Natural killer cell (primary cell): ENCODE data around the gene CACNB2. TPM values are rescaled to one million over a fixed set of nuclear protein-coding genes. Genes with fewer than 3 reads are reported as not detected.

ENCODE experiments used
- ATAC-seq, 3 donors: fragments of 150-1000 bp in 2 of 3; fragments of 200-7000 bp in 1 of 3; cut with Tn5 transposase; 1 replicate in 1 of 3; 2 replicates in 2 of 3; pipeline ENCODE4 v1.10.0; 2021; ENCODE audit warnings: mild to moderate bottlenecking in 2 of 3, moderate library complexity in 2 of 3
- DNase-seq, 2 donors: peaks; one replicate each; pipeline versions ENCODE4 v3.0.0 to v3.0.0-alpha.2; 2013 to 2021; ENCODE audit warnings: mixed read lengths in 1 of 2
- H3K27ac ChIP-seq: one replicate; pipeline ENCODE4 v1.5.1; 2013; ENCODE audit warnings: mild to moderate bottlenecking, low read length
- H3K27me3 ChIP-seq: one replicate; pipeline ENCODE4 v1.6.1; 2013; ENCODE audit warnings: low read length; ENCODE audit not compliant: control insufficient read depth, insufficient read depth
- H3K36me3 ChIP-seq: one replicate; pipeline ENCODE4 v1.6.1; 2013; ENCODE audit warnings: low read length; ENCODE audit not compliant: control insufficient read depth, insufficient read depth
- H3K4me1 ChIP-seq: one replicate; pipeline ENCODE4 v1.6.1; 2013; ENCODE audit warnings: low read length; ENCODE audit not compliant: control insufficient read depth, insufficient read depth
- H3K4me3 ChIP-seq: one replicate; pipeline ENCODE4 v1.5.1; 2013; ENCODE audit warnings: low read length
- H3K9me3 ChIP-seq: one replicate; pipeline ENCODE4 v1.6.1; 2013; ENCODE audit warnings: low read length; ENCODE audit not compliant: control insufficient read depth, insufficient read depth
- H3K27ac Mint-ChIP-seq, 2 donors: one replicate each; pipeline ENCODE4 v1.8.0; 2022; ENCODE audit warnings: mild to moderate bottlenecking in 2 of 2, mixed read lengths in 2 of 2, moderate library complexity in 1 of 2
- H3K27me3 Mint-ChIP-seq, 2 donors: one replicate each; pipeline ENCODE4 v1.8.0; 2022; ENCODE audit warnings: low read depth in 2 of 2, mixed read lengths in 2 of 2
- H3K36me3 Mint-ChIP-seq: one replicate; pipeline ENCODE4 v1.8.0; 2022; ENCODE audit warnings: mixed read lengths
- H3K4me1 Mint-ChIP-seq, 2 donors: one replicate each; pipeline ENCODE4 v1.8.0; 2022; ENCODE audit warnings: mixed read lengths in 2 of 2
- H3K4me3 Mint-ChIP-seq: one replicate; pipeline ENCODE4 v1.8.0; 2022; ENCODE audit warnings: mild to moderate bottlenecking, moderate library complexity, mixed read lengths
- H3K9me3 Mint-ChIP-seq, 2 donors: one replicate each; pipeline ENCODE4 v1.8.0; 2022; ENCODE audit warnings: mixed read lengths in 2 of 2
- CTCF ChIP-seq: fragments of 200-600 bp; IDR thresholded peaks from one replicate; pipeline ENCODE4 v1.8.0; 2022; ENCODE audit warnings: antibody characterized with exemption
- whole genome bisulfite sequencing: methylation state at CpG from one replicate; pipeline ENCODE4 v1.1.7; 2013; ENCODE audit warnings: missing lambda C conversion rate; ENCODE audit not compliant: insufficient coverage; 5-methylcytosine and 5-hydroxymethylcytosine counted together
- intact Hi-C: fragments of 100-400 bp; cut with micrococcal nuclease; formaldehyde crosslinking; loops from one replicate; pipeline ENCODE4 v1.14.2; 2022
- total RNA-seq, 4 donors: library from RNA; stranded (reverse); fragments of 120-200 nt in 1 of 4; gene quantifications; one replicate each; pipeline versions ENCODE4 v1.2.3 to v1.2.4, GENCODE V29; 2013 to 2022

CACNB2 gene
- total RNA-seq, 3 donors from 2014 or later (not counting 1 experiment from before 2014, with no cell fraction given) = not detected

GRCh38 chr10:18500576-18500975, 360.4 kb downstream of the CACNB2 start:
- Histone ChIP-seq H3K4me3 (no peak overlapping the region), H3K4me1 (no peaks in the 10 kb centered on the region), H3K36me3 (no peaks in the 10 kb centered on the region), H3K27ac (no peak overlapping the region), H3K27me3 (no peaks in the 10 kb centered on the region), H3K9me3 (no peaks in the 10 kb centered on the region)
- no peak for TF ChIP-seq CTCF
- H3K36me3 Mint-ChIP-seq = no peaks in the 10 kb centered on the region
- H3K9me3 Mint-ChIP-seq = no peaks in the 10 kb centered on the region
- H3K27ac Mint-ChIP-seq = no peak overlapping the region
- 88% methylated on average over 7 of the region's 7 CpGs for WGBS
- H3K4me3 Mint-ChIP-seq = no peak overlapping the region
- intact Hi-C loops = no loop called here
- ATAC-seq = no peak
- H3K4me1 Mint-ChIP-seq = no peaks in the 10 kb centered on the region
- DNase-seq = no peak
- peaks cover 0 to 3% of the 10 kb centered on the region in 2 donors for H3K27me3 Mint-ChIP-seq

GRCh38 chr10:18501198-18501597, 361.0 kb downstream of the CACNB2 start:
- no peaks in the 10 kb centered on the region for H3K9me3 Mint-ChIP-seq
- no peaks in the 10 kb centered on the region for H3K36me3 Mint-ChIP-seq
- H3K27ac Mint-ChIP-seq = no peak overlapping the region
- WGBS = 85% methylated on average over 3 of the region's 3 CpGs
- Histone ChIP-seq H3K4me3 (no peak overlapping the region), H3K4me1 (no peaks in the 10 kb centered on the region), H3K9me3 (no peaks in the 10 kb centered on the region), H3K27ac (no peak overlapping the region), H3K36me3 (no peaks in the 10 kb centered on the region), H3K27me3 (peaks cover 2% of the 10 kb centered on the region)
- intact Hi-C loops = no loop called here
- peaks cover 0 to 3% of the 10 kb centered on the region in 2 donors for H3K27me3 Mint-ChIP-seq
- no peak for TF ChIP-seq CTCF
- ATAC-seq (no peak), DNase-seq (no peak)
- H3K4me3 Mint-ChIP-seq = no peak overlapping the region
- H3K4me1 Mint-ChIP-seq = no peaks in the 10 kb centered on the region

GRCh38 chr10:18501629-18502028, 361.4 kb downstream of the CACNB2 start:
- TF ChIP-seq CTCF = no peak
- Mint-ChIP-seq H3K9me3 (no peaks in the 10 kb centered on the region), H3K4me1 (no peaks in the 10 kb centered on the region), H3K36me3 (no peaks in the 10 kb centered on the region), H3K27ac (no peak overlapping the region), H3K4me3 (no peak overlapping the region), H3K27me3 (peaks cover 0 to 3% of the 10 kb centered on the region in 2 donors)
- Histone ChIP-seq H3K9me3 (no peaks in the 10 kb centered on the region), H3K4me1 (no peaks in the 10 kb centered on the region), H3K27ac (no peak overlapping the region), H3K4me3 (no peak overlapping the region), H3K27me3 (peaks cover 2% of the 10 kb centered on the region), H3K36me3 (no peaks in the 10 kb centered on the region)
- 73% methylated on average over 3 of the region's 5 CpGs for WGBS
- ATAC-seq = no peak
- no peak for DNase-seq
- intact Hi-C loops = no loop called here

GRCh38 chr10:18504161-18504560, 363.9 kb downstream of the CACNB2 start:
- DNase-seq (no peak), ATAC-seq (no peak)
- peaks cover 0 to 3% of the 10 kb centered on the region in 2 donors for H3K27me3 Mint-ChIP-seq
- H3K27ac Mint-ChIP-seq = no peak overlapping the region
- Histone ChIP-seq H3K9me3 (no peaks in the 10 kb centered on the region), H3K4me1 (no peaks in the 10 kb centered on the region), H3K27ac (no peak overlapping the region), H3K36me3 (no peaks in the 10 kb centered on the region), H3K27me3 (peaks cover 2% of the 10 kb centered on the region), H3K4me3 (no peak overlapping the region)
- intact Hi-C loops = no loop called here
- no peaks in the 10 kb centered on the region for H3K9me3 Mint-ChIP-seq
- H3K4me3 Mint-ChIP-seq = no peak overlapping the region
- 89% methylated on average over 5 of the region's 5 CpGs for WGBS
- no peaks in the 10 kb centered on the region for H3K36me3 Mint-ChIP-seq
- no peak for TF ChIP-seq CTCF
- no peaks in the 10 kb centered on the region for H3K4me1 Mint-ChIP-seq
